Measurements from ENCODE around the gene NIPAL4.

Gene NIPAL4

GRCh38 chr5:157460921-157461792 is 1.1 kb downstream of the NIPAL4 start:
- peaks cover 4% of the 10 kb centered on the region for H3K27me3 ChIP-seq (ENCODE audit: insufficient read depth, poor library complexity, severe bottlenecking)
- DNase-seq (ENCODE audit: low read depth in 1 of 2, low spot score in 1 of 2): no peak
- no peak overlapping the region for H3K4me3 ChIP-seq (replicated peaks; ENCODE audit: insufficient read depth, low read length)
- H3K27ac ChIP-seq (replicated peaks): no peak overlapping the region
- no peak for TF ChIP-seq GABPA (IDR thresholded peaks at IDR 0.05; ENCODE audit: low read depth)
- no peak for TF ChIP-seq REST (IDR thresholded peaks at IDR 0.05; ENCODE audit: insufficient replicate concordance, low read depth)
- TF ChIP-seq POLR2AphosphoS5 (IDR thresholded peaks at IDR 0.05; ENCODE audit: low read depth): no peak
- no peak for TF ChIP-seq SPI1 (IDR thresholded peaks at IDR 0.05; ENCODE audit: borderline replicate concordance, low read depth)
- no peak for TF ChIP-seq CTCF (IDR thresholded peaks at IDR 0.05; ENCODE audit: insufficient read depth, low read length)

- peaks cover 4% of the 10 kb centered on the region for H3K27me3 ChIP-seq (ENCODE audit: insufficient read depth, poor library complexity, severe bottlenecking)
- TF ChIP-seq CTCF (IDR thresholded peaks at IDR 0.05; ENCODE audit: insufficient read depth, low read length): no peak
- no peak for TF ChIP-seq REST (IDR thresholded peaks at IDR 0.05; ENCODE audit: insufficient replicate concordance, low read depth)
- TF ChIP-seq POLR2AphosphoS5 (IDR thresholded peaks at IDR 0.05; ENCODE audit: low read depth): no peak
- no peak for TF ChIP-seq SPI1 (IDR thresholded peaks at IDR 0.05; ENCODE audit: borderline replicate concordance, low read depth)
- no peak for TF ChIP-seq GABPA (IDR thresholded peaks at IDR 0.05; ENCODE audit: low read depth)
Measured at GRCh38 chr5:157463081-157463480, 3.1 kb downstream of the NIPAL4 start.

GRCh38 chr5:157463621-157464518 is 3.9 kb downstream of the NIPAL4 start:
- DNase-seq (ENCODE audit: low read depth in 1 of 2, low spot score in 1 of 2): no peak
- Histone ChIP-seq H3K4me3 (replicated peaks; ENCODE audit: insufficient read depth, low read length) (no peak overlapping the region), H3K27ac (replicated peaks) (no peak overlapping the region), H3K27me3 (ENCODE audit: insufficient read depth, poor library complexity, severe bottlenecking) (peaks cover 4% of the 10 kb centered on the region)
- TF ChIP-seq CTCF (IDR thresholded peaks at IDR 0.05; ENCODE audit: insufficient read depth, low read length): no peak
- TF ChIP-seq REST (IDR thresholded peaks at IDR 0.05; ENCODE audit: insufficient replicate concordance, low read depth): no peak
- TF ChIP-seq GABPA (IDR thresholded peaks at IDR 0.05; ENCODE audit: low read depth): no peak
- no peak for TF ChIP-seq POLR2AphosphoS5 (IDR thresholded peaks at IDR 0.05; ENCODE audit: low read depth)
- no peak for TF ChIP-seq SPI1 (IDR thresholded peaks at IDR 0.05; ENCODE audit: borderline replicate concordance, low read depth)

More at GRCh38 chr5:157463081-157463480, 3.1 kb downstream of the NIPAL4 start:
- no peak for DNase-seq (ENCODE audit: low read depth in 1 of 2, low spot score in 1 of 2)
- Histone ChIP-seq H3K27ac (replicated peaks) (no peak overlapping the region), H3K4me3 (replicated peaks; ENCODE audit: insufficient read depth, low read length) (no peak overlapping the region)

Measured in HL-60 (cell line).